HG03521 (cell line): ENCODE results near the gene SNTG2.

Experiments used
- ATAC-seq: cut with Tn5 transposase; IDR thresholded peaks from one replicate; pipeline ENCODE4 v1.9.1; 2021; ENCODE audit warnings: mild to moderate bottlenecking, moderate library complexity; ENCODE audit not compliant: unreplicated experiment

Gene SNTG2

DNA sequence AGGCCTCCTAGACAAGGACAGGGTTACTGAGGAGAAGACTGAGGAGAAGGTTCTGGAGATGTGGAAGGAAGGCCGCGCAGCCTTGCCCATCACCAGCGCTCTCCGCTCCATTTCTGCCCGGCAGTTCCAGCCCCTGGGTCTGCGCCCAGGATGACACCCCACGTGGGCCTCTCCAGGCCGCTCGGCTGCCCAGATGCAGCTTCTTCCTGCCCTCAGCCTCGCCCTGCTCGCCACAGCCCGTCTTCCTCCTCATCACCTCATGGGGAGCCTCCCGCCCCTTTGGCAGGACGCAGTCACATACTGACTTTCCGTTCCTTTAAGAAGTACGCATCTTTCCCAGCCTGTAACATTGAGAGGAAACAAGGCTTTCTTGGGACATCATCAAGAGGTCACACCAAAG lies 37.1 kb downstream of the SNTG2 start:
- ATAC-seq: no peak

DNA sequence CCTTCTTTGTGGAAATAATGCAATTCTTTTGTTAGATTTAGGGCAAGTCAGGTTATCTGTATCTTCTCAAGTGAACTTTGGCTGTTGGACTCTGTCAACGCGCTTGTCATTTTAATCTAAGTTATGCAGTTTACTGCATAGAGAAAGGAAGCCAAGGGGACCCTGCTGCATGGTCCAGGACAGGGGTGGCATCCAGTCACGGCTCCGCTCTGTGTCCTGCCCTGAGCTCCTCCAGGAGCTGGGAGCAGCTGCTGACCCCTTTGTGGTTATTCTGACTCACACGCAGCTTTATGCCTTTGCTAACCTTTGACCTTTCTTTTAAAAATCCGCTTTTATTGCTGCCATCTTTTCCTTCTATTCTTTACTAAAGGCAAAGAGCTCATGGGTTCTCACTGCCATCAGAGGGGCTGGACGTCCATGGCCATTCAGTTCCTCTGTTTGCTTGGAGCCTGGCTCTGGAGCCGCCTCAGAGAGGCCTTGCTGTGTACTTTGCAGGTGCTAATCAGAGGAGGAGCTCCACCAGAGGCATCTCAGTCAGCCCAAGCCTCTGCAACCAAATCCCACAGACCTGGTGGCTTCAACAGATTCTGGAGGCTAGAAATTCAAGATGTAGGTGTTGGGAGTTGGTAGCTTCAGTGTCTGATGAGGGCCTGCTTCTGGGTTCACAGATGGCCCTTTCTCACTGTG lies 39.3 kb downstream of the SNTG2 start:
- ATAC-seq: no peak

DNA sequence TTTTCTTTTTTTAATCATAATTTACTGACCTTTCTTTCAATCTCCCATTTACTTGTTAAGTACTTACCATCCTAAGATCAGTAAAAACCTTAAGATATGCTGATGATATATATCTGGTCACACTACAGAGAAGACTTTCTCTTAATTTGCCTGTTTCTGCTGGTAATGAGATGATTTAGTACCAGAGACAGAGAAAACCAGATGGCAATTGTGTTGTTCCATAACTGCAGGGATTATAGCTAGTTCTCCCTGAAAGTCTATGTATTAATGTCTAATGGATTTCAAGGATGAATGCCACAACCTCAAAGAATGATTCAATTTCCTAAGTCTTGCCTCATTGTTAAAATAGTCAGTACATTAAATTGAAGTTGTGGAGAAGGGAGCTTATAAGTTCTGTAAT lies 40.3 kb downstream of the SNTG2 start:
- no peak for ATAC-seq

DNA sequence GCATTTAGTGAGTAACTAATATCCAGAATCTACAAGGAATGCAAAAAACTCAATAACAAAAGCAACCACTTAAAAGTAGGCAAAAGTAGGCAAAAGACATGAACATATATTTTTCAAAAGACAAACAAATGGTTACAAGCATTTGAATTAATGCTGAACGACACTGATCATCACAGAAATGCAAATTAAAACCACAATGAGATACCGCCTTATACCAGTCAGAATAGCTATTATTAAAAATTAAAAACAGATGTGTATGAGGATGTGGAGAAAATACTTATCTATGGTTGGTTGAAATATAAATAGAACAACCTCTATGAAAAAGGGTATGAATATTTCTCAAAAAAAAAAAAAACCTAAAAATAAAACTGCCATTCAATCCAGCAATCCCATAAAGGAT lies 51.7 kb downstream of the SNTG2 start:
- no peak for ATAC-seq

DNA sequence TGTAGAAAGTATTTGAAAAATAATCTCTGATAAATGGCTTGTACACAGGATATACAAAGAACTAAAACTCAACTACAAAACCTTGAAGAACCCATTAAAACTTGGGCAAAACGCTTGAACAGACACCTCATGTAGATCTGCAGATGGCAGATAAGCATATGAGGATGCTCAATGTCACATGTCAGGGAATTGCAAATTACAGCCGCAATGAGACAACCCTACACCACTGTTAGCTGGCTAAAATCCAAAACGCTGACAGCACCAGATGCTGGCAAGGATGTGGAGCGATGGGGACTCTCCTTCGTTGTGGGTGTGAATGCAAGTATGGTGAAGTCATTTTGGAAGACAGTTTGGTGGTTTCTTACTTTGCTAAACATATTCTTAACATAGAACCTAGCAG lies 53.7 kb downstream of the SNTG2 start:
- no peak for ATAC-seq

DNA sequence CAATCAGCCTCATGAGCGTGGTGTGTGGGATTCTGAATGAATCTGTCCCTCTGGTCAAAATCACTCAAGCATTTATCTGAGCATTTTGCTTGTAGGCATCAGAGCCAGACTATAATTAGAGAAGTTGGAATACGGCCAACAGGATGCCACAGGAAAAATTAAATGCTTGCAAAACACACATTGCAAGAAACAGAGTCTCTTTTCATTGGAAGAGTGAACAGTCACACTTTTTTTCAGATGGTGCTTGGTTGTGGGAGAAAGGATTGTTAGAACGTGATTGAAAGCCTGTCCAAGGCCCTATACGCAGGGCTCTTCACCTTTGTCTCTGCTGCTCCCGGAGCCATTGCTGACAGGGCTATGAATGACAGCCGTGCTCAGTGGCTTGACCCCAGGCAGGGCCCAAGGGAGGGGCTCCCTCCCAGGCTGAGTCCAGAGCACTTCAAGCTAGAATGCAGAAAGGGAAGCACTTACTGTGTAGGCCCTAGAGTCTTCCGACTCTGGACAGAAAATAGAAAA lies 59.8 kb downstream of the SNTG2 start:
- no peak for ATAC-seq

DNA sequence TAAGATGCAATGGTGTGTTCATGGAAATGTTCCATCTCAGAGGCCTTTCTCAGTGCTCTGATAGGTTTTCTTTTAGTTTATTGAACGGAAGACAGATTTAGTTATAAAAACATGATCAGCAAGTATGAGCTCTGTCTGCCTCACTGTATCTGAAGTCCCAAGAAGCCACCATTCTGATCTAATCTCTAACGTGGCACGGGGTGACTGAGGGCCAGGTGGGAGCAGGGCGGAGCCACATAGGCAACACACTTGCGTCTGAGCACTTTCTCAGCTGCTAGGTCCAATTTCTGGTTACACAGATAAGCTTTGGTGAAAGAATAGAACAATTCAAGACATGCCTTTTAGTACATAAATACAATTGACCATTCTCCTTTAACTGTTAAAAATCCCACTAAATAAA lies 60.4 kb downstream of the SNTG2 start:
- ATAC-seq: no peak

DNA sequence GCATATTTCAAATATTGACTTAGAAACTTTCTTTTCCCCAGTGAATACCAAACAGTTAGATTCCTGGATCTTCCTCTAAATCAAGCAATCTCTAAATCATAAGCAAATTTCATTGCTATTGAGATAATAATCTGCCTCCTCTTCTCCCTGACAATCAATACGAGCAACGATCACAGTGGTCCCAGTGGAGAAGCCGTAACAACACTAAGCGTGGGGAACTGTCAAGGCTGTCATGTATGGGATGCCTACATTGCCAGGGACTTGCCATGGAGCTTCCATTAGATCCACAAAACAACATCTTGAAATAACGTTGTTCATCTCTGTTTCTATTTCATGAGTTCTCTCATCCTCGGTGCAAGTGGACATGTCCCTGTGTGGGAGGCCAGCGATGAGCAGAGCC lies 61.3 kb downstream of the SNTG2 start:
- no peak for ATAC-seq

DNA sequence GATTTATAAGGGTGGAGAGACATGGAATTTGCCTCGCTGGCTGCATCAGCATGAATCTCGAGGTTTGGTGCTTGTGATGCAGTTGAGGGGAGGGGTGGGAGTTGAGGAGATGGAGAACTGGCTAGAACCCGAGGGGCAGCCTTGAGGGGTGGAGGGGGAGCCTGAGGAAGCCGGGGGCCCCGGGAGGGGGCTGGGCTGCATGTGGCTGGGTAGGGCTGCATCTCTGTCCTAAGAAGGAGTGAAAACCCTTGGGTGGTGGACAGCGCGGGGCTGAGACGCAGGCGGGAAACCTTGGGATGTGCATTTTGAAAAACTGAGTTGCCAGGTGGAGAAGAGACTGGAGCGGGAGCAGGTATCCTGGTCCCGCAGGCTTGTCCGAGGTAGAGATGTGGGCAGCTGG lies 64.2 kb downstream of the SNTG2 start:
- ATAC-seq: no peak

DNA sequence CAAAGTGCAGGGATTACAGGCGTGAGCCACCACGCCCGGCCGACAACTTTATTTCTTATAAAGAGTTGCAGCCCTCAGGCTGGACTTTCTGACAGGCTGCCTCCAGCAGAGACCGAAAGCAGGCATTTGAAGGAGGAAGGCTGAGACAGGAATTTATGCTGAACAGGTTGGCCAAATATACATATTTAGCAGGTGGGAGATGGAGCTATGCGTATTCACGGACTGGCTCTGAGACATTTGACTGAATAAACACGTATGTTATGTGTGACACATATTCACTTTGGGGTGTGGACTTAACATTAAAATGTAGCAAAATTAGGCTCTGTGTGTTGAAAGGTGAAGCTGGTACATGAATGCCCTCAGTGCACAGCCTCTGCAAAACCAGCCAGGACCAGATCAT lies 65.9 kb downstream of the SNTG2 start:
- ATAC-seq: no peak

DNA sequence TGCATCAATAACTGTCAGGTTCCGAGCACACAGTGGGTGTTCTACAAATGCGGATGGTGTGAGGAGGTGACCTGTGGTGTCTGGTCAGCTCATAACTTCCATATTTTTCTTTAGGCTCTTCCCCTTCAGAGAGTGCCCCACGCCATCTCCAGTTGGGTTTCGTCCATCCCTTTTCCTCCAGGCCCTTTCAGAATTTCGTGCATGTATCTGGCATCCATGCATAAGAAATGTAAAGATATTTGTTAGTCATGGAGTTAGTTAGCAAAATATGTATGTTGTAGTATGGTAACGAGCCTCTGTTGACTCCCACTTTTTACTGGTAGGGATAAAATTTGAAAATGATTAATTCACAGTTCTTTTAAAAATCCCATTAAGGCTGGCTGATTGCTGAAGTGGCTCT lies 67.2 kb downstream of the SNTG2 start:
- ATAC-seq: no peak

DNA sequence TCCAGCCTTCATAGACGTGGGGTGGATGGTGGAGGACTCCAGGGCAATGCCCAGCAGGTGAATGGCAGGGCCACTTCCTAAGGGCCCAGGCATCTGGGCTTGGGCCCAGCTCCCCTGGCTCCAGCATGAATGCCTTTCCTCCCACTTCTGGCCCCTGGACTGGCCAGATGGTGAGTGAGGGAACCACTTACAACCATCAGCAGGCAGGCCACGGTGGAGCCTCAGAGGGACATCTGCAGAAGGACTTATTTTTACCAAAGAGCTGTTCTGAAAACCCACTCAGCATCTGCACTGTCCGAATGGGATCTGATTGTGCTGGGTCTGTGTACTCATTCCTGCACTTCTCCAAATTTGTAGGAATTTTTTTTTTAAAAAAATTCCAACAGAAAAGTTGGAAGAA lies 69.6 kb downstream of the SNTG2 start:
- no peak for ATAC-seq

DNA sequence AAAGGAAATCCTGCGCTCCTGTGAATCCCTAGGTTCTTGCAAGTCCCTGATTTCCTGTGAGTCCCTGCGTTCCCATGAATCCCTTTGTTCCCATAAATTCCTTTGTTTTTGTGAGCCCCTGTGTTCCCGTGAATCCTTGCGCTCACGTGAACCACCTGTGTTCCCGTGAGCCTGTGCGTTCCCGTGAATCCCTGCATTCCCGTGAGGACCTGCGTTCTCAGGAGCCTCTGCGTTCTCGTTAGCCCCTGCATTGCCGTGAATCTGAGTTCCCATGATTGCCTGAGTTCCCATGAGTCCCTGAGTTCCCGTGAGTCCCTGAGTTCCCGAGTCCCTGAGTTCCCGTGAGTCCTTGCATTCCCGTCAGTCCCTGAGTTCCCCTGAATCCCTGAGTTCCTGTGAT lies 71.5 kb downstream of the SNTG2 start:
- ATAC-seq: no peak

DNA sequence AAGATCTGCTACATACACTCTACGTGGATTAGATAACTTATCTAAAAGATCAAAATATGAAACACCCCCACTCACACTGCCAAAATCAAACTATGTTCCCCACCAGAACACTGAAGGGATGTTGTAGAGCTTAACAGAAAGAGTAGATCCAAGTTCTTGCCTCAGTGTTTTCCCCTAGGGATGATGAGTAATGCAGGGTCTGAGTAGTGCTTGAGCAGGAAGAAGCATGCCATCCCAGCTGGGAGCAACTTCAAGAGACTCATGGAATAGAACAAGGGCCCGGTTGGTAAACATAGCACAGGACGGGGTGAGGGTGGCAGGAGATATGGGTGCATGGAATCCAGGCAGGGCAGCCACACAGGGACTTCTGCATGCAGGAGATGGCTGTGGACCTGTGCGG lies 74.3 kb downstream of the SNTG2 start:
- ATAC-seq: no peak

DNA sequence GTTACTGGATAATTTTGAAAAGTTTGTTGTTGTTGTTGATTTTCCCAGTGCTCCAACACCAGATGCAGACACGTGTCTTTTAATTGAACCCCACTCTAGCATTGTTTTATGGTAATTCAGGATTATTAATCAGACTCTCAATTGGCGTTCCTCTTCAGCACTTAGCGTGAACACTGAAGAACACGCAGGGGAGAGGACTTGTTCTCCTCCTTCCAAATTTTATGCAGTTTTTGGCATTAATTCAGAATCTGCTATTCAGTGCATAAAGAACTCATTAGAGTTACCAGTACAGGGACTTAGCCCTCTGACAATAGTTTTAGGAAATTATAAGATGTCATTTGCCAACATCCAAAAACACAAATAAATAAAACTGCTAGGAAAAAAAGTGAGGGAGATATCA lies 75.5 kb downstream of the SNTG2 start:
- ATAC-seq: no peak

DNA sequence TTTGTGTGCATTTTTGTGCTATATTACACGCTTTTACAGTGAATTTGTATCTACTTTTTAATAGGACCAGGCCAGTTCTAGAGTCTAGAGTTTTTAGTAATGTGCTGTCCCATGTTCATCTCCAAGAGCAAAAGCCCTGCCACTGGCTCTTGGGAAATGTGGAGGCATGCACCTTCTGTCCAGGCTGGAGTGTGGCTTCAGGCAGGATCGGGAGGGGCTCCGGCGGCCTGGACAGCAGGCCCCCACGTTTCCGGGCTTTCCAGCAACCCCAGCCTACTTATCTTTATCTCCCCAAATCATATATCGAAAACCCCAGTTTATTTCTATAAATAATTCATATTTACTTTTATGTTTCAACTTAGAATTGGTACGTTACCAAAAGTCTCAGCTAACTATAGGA lies 78.2 kb downstream of the SNTG2 start:
- no peak for ATAC-seq

DNA sequence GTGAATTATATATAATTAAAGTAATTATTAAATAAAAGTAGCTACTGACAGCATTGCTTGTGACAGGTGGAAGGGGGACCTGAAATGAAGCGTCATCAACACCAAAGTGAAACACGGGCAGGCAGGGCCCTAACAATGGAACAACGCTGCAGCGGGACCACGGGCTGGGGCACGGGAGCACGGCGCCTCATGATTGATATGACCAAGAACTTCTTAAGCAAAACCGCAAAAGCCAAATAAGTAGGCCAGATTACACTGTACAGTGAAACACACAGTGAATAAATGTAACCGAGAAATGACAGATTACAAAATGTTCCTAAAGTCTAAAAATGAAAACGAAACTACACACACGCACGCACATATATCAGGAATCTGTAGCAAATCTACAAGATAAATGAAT lies 81.4 kb downstream of the SNTG2 start:
- no peak for ATAC-seq

DNA sequence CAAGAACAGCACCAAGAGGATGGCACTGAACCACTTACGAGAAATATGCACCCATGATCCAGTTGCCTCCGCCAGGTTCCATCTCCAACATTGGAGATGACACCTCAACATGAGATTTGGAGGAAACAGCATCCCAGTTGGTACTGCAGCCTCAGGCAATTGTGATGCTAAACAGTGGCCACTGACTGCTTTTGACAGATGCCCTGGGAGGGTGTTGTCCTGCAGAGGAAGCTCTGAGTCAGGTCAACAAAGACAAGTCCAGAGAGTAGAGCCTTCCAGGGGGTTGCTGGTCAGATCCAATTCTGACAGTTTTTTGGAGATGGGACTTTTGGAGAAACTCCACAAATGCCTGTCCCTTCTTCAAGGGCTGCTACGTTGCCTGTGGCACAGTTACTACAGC lies 82.4 kb downstream of the SNTG2 start:
- no peak for ATAC-seq

DNA sequence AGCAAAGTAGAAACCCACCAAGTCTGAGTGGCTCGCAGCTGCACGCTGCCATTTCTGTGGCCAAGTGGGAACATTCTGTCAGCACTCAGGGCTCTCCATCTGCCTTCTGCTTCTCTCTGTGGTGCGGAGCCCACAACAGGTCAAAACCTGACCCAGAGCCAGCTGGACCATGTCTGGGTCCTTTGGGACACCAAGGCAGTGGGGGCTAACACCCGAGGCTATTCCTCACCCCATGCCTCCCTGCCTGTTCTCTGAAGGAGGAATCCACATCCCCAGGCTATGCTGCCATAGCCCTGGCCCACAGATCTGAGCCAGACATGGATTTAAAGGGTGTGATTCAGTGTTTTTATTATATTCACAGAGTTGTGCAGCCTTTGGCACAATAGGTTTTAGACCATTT lies 86.4 kb downstream of the SNTG2 start:
- no peak for ATAC-seq

DNA sequence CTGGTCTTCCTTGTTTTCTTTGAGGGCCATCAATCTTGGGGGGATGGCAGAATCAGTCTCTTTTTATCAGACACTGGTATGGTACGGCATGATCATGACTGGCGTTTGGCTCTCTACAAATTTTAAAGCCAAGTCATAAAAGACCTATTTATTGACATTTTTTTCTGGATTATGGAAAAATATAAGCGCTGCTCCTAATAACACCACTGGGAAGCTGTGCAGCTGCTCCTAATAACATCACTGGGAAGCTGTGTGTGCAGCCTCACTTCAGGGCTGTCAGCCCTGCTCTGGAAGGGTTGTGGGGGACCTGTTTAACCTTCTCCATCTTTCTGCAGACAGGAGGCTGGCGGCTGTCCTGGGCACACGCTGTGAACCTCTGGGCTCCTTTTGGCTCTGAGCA lies 88.9 kb downstream of the SNTG2 start:
- no peak for ATAC-seq

DNA sequence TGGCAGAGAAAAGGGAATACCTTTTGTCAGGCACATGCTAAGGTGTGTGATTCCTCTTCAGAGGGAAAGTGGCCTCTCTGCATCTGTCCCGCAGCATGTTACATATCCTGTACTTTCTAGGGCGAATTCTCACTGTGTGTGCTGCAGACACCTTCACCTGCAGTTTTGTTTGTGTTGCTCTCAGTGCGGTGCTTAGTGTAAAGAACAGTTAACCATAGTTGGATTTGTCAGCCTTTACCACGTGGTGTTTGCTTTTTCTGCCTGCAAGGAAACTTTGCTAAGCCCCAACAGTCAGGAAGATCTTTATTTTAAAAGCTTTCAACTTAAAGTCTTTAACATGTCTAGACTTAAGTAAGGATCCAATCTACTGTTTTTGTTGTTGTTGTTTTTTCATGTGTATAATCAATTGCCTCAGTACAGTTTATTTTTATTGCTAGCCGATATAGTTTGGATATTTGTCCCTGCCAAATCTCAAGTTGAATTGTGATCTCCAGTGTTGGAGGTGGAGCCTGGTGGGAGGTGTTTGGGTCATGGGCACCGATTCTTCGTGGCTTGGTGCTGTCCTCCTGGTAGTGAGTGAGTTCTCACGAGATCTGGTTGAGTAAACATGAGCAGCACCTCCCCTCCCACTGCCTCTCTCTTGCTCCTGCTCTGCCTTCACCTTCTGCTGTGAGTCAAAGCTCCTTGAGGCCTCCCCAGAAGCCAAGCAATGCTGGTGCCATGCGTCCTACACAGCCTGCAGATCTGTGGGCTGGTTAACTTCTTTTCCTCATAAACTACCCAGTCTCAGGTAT lies 90.6 kb downstream of the SNTG2 start:
- no peak for ATAC-seq

DNA sequence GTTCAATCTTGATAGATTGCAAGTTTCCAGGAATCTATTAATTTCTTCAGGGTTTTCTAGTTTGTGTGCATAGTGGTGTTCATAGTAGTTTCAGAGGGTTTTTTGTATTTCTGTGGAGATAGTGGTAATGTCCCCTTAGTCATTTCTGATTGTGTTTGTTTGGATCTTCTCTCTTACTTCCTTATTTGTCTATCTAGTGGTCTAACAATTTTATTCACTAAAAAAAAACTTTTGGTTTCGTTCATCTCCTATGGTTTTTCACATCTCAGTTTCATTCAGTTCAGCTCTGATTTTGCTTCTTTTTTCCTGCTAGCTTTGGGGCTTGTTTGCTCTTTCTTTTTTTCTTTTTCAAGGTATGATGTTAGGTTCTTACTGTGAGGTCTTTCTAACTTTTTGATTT lies 94.5 kb downstream of the SNTG2 start:
- no peak for ATAC-seq

DNA sequence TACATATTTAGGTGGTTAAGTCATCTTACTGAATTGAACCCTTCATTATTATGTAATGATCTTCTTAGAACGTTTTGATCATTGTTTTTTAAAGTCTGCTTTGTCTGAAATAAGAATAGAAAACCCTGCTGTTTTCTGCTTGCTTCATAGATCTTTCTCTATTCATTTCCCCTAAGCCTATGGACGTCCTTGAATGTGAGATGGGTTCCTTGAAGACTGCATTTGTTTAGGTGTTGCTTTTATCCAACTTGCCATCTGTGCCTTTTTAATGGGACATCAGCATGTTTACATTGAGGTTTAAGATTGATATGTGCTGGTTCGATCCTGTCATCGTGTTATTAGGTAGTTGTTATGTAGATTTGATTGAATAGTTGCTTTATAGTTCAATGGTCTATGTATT lies 95.4 kb downstream of the SNTG2 start:
- no peak for ATAC-seq
